NOMO-1 treated with DMSO at 0.1 percent for 48 hours (cell line): ENCODE results near the gene DSCAML1.
"Not testable (repeated sequence)": the region's sequence is repeated elsewhere in the genome, so short reads cannot be mapped to it uniquely, and the experiment has no call there.

Experiments
- DNase-seq: peaks from one replicate; lab custom pipeline; 2025; ENCODE audit not compliant: unreplicated experiment; lab: John Stamatoyannopoulos, UW

DSCAML1 gene

GRCh38 chr11:117820071-117820470 lies 23.1 kb upstream of the DSCAML1 start:
- DNase-seq, result no peak

- DNase-seq, result peak; percentile 67
Observed at GRCh38 chr11:117819096-117820040, 22.4 kb upstream of the DSCAML1 start.

DNA sequence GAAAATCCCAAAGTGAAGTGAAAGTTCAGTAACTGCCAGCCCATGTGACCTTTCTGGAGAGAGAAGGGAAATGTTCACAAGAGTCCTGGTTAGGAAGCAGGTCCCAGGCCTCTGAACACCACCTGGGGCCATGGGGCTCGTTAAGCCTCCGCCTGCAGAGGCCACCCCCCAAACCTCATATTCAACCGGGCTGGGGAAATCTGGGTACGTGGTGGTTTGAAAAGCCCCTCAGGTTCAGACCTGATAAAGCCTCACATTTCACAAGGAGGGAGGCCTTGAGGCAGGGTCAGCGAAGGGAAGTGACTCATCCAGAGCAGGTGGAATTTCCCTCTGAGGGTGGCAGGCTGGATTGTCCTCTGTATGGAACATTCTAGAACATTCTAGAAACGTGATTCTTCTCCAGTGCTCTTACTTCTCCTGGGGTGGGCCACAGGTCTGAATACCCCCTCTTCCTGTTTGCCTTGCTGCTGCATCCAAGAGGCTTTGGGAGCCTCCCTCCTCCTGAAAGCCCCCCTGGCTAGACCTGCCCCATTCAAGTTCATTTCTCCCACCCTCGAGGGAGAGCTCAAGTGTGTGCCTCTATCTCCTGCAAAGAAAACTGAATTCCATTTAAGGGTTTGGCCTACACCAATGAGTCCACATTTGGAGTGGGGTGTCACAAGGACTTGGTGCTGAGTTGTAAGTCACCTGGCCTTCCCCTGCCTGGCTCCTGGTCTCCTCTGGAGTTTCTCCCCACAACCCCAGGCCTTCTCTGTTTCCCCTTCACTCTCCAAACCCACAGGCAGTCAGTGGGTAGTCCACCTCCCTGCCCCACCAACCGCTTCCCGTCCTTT lies 21.2 kb upstream of the DSCAML1 start:
- DNase-seq, result no peak

- DNase-seq, result peak; percentile 60
Observed at GRCh38 chr11:117817368-117818040, 20.5 kb upstream of the DSCAML1 start.

DNA sequence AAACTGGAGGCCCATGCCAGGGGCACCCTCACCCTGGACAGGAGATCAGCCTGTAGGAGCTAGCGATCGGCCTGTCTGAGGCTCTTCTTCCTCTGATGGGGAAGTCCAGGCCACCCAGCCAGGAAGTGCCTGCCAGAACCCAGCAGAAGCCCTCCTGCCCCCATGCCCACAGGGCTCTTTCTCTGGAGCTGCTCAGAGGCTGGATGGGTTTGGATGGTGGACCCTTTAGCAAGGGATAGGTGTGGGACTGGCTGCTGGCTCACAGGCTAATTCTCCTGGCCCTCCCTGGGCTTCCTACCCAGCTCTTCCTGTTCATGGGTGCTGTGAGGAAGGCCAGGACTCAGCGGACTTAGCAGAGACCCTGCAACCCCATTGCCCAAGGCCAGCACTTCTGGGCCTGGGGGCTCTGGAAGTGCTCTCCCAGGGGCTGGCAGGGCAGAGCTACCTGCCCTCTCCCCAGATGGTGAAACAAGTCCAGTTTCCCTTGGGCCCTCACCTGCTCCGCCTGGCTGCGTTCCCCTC lies 19.9 kb upstream of the DSCAML1 start:
- DNase-seq, result no peak

DNA sequence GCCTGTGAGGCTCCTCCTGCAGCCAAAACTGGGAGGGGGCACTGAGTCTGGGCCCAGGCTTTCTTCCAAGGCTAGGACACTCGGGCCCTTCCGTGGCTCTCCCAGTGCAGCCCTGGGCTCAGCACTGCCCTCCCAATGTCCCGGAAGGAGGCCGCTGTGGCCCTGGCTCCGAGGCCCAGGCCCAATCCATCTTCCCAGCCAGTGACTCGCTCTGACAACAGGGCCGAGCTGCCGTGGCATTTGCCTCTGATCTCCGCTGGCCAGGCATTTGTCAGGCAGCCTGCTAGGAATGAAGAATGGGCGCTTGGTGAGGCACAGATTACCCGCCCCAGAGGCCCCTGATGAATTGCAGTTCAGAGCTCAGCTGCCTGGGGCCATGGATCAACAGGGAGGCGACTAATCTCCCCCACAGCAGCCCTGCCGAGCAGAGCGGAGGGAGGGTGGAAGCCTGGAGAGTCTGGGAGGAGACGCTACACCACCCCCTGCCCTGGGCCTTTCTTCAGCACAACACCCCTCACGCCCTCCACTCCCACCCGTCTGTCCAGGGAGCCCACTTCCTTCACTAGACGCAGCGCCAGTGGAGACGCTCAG lies 19.2 kb upstream of the DSCAML1 start:
- no peak for DNase-seq

- DNase-seq, result peak; percentile 91
Observed at GRCh38 chr11:117815262-117815803, 18.3 kb upstream of the DSCAML1 start.

- DNase-seq, result peak; percentile 41
Observed at GRCh38 chr11:117814766-117815261, 17.8 kb upstream of the DSCAML1 start.

GRCh38 chr11:117814204-117814765 lies 17.3 kb upstream of the DSCAML1 start:
- no peak for DNase-seq

GRCh38 chr11:117810056-117810451 lies 13.0 kb upstream of the DSCAML1 start:
- DNase-seq, result not testable (repeated sequence)

GRCh38 chr11:117809236-117810055 lies 12.4 kb upstream of the DSCAML1 start:
- DNase-seq, result peak; percentile 52

GRCh38 chr11:117808784-117809183 lies 11.8 kb upstream of the DSCAML1 start:
- no peak for DNase-seq

DNA sequence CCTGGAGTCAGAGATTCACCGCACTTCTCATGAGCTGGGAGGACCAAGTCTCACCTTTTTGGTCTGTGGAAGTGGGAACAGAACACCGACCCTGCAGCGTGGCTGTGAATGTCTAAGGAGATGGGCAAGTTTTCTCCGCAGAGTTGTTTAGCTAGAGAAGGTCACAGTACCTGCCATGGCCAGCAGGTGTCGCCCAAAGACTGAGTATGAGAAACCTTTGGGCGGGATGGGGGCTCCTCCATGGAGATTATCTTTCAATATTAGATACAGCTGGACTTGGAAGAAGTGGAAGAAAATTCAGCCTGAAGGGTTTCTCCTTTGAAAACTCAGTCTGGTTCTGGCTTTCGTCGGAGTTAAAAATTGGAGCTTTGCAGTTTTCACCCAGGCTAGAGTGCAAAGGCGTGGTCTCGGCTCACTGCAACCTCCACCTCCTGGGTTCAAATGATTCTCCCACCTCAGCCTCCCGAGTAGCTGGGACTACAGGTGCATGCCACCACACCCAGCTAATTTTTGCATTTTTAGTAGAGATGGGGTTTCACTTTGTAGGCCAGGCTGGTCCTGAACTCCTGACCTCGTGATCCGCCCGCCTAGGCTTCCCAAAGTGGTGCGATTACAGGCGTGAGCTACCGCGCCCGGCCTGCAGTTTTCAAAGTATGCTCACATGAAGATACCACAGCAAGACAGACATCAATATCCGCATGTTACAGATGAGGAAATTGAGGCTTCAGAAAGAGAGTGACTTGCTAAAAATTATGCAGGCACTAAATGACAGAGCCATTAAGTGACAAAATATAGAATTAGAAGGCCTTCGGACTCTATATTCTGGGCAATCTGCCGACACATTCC lies 10.7 kb upstream of the DSCAML1 start:
- peak; percentile 33 for DNase-seq

DNA sequence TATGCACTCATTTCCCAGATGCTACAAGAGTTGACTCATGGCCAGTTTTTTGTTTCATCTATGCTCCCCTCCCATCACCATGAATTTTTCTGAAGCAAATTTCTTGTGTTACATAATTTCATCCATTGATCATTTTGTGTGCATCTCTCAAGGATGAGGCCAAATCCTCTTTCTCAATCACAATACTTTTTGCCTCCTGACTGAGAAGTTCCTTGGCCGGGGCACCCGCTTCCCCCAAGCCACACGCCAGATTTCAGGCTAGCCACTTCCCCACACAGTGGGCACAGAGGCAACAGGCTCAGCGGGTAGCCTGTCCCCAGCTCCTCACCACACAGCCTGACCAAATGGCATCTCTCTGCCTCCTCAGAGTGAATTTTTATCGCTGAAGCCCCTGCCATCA lies 9.8 kb upstream of the DSCAML1 start:
- peak; percentile 41 for DNase-seq

- DNase-seq, result peak; percentile 43
Observed at GRCh38 chr11:117805045-117805444, 8.0 kb upstream of the DSCAML1 start.

DNA sequence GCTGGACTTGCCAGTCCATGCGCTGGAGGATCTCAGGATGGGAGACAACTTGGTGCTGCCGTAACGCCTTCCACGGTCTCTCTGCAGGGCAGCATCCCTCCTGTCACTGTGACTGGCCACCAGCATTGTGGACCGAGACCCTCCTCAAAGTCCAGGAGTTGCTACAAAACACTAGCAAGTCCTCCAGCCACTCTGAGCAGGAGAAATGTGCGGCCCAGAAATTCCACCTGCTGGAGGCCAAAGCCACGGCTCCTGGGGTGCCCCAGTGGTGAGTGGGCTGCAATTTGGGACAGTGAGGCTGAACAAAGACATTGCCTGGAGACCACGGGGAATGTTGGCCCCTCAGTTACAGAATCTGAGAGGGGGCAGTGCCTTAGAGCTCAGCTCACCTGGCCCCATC lies 6.9 kb upstream of the DSCAML1 start:
- DNase-seq, result no peak

GRCh38 chr11:117799634-117800033 lies 2.6 kb upstream of the DSCAML1 start:
- DNase-seq, result no peak

DNA sequence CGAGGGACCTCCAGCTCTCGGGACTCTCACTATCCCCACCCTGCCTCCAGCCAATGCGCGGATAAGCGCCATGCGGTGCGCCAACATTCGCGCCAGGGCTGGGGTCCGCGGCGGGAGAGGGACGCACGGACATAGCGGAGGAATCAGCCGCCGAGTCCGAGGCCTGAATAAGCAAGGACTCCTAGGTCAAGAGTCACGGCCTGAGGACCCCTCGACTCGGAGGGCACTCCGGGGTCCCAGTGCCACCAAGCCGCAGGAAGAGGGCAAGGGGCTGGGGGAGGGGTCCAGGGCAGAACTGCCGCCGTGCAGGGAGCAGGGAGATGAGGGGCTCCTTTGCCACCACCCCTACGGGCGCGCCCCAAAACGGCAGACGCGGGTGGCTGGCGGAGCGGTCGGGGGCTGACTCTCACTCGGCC lies 552 bp downstream of the DSCAML1 start:
- no peak for DNase-seq
